Measurements from ENCODE around the gene DHRS13. TPM values are rescaled to one million over a fixed set of nuclear protein-coding genes. Genes with fewer than 3 reads are reported as not detected.

Gene DHRS13
- total RNA-seq, 1 donor from 2014 or later: 11.8 TPM

DNA sequence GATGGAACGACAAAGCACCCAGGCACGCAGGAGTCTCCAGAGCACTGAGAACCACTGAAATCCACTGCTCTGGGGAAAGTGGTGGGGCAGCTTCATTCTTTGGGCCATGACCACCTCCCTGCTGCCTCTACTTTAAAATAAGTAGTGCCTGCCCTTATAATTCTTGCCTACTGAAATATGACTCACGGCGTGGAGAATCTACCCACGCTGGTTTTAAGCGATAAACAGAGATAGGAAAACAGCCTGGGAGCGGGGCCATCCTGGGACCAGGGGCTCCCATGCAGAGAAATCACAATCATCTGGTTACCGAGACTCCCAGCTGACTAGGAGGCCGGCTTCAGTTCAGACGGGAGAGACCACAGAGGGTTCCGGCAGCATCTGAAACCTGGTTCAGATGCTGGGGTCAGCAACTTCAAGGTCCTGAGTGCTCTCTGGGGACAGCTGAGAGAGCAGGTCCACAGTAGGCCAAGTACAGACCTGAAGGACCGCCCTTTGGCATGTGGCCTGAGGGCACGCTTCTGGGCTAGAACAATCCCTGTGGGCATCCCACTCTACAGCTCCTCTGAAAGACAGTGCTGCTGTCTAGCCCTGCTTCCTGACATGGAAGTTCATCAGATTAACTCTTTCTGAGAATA lies 8.6 kb upstream of the DHRS13 start:
- no peaks in the 10 kb centered on the region for H3K9me3 ChIP-seq
- no peak overlapping the region for H3K27ac ChIP-seq
- no peak overlapping the region for H3K4me3 ChIP-seq
- no peak for TF ChIP-seq POLR2AphosphoS5 (IDR thresholded peaks at IDR 0.05; ENCODE audit: insufficient read depth in 1 of 2, low read depth in 1 of 2)
- TF ChIP-seq POLR2A (IDR thresholded peaks at IDR 0.05): no peak
- TF ChIP-seq, protein P1, sequence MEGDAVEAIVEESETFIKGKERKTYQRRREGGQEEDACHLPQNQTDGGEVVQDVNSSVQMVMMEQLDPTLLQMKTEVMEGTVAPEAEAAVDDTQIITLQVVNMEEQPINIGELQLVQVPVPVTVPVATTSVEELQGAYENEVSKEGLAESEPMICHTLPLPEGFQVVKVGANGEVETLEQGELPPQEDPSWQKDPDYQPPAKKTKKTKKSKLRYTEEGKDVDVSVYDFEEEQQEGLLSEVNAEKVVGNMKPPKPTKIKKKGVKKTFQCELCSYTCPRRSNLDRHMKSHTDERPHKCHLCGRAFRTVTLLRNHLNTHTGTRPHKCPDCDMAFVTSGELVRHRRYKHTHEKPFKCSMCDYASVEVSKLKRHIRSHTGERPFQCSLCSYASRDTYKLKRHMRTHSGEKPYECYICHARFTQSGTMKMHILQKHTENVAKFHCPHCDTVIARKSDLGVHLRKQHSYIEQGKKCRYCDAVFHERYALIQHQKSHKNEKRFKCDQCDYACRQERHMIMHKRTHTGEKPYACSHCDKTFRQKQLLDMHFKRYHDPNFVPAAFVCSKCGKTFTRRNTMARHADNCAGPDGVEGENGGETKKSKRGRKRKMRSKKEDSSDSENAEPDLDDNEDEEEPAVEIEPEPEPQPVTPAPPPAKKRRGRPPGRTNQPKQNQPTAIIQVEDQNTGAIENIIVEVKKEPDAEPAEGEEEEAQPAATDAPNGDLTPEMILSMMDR (IDR thresholded peaks at IDR 0.05): no peak
- DNase-seq (ENCODE audit: extremely low spot score in 2 of 2): no peak
- peaks cover 0 to 74% of the 10 kb centered on the region in 2 donors for H3K36me3 ChIP-seq
- H3K27me3 ChIP-seq: no peaks in the 10 kb centered on the region
- intact Hi-C loops (cut with DNase I): no loop called here
- peaks cover 32% of the 10 kb centered on the region for H3K4me1 ChIP-seq

DNA sequence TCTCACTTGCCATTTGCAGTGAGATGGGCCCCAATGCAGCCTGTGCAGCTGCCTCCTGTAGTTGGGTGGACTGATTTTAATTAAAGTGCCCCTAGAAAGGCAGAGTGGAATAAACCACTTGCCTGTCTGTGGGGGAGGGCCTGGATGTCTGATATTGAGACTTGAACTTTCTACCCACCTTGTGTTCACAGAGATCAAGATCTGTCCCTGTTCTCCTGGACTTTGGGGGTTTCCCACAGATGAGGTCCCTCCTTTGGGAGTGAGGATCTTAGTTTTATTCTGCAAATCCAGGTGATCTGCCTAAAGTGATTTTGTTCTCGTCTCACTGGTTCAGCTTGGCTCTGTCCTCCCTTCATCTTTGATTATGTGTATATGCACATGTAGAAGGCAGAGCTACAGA lies 7.7 kb upstream of the DHRS13 start:
- H3K4me3 ChIP-seq: no peak overlapping the region
- intact Hi-C loops (cut with DNase I): no loop called here
- H3K9me3 ChIP-seq: no peaks in the 10 kb centered on the region
- H3K36me3 ChIP-seq: peaks cover 0 to 75% of the 10 kb centered on the region in 2 donors
- TF ChIP-seq POLR2A (IDR thresholded peaks at IDR 0.05) (no peak), POLR2AphosphoS5 (IDR thresholded peaks at IDR 0.05; ENCODE audit: insufficient read depth in 1 of 2, low read depth in 1 of 2) (no peak)
- TF ChIP-seq, protein P1 (IDR thresholded peaks at IDR 0.05): no peak
- no peak overlapping the region for H3K27ac ChIP-seq
- no peak for DNase-seq (ENCODE audit: extremely low spot score in 2 of 2)
- peaks cover 37% of the 10 kb centered on the region for H3K4me1 ChIP-seq
- no peaks in the 10 kb centered on the region for H3K27me3 ChIP-seq

DNA sequence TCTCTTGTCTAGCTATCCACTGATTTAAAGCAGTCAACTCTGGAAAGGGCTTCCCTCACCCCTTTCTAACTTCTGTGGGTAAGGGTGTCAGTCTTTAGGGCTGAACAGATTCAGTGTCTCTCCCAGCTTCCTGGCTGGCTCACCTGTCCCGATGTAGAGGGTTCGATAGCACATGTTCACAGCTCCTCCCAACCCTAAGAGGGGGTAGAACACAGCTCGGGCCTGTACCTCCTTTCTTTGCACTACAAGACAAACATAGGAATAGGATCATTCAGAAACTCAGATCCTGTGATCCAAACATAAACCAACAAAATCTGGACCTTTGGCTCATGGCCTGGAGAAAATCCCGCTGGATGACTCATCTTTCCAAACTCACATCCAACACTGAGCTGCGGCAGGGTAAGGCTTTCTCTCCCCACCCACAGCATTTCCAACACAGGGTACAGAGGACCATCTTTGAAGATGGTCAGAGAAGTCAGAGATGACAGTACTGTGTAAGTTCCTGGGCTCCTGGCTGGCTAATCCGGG lies 5.8 kb upstream of the DHRS13 start:
- Histone ChIP-seq H3K4me1 (peaks cover 39% of the 10 kb centered on the region), H3K9me3 (no peaks in the 10 kb centered on the region), H3K36me3 (peaks cover 0 to 61% of the 10 kb centered on the region in 2 donors), H3K27me3 (no peaks in the 10 kb centered on the region), H3K27ac (peak overlapping the region; percentile 84), H3K4me3 (no peak overlapping the region)
- DNase-seq (ENCODE audit: extremely low spot score in 2 of 2): no peak
- intact Hi-C loops (cut with DNase I): no loop called here
- TF ChIP-seq, protein P1 (IDR thresholded peaks at IDR 0.05): no peak
- peak in 1 of 2 donors; percentile 48 for TF ChIP-seq POLR2AphosphoS5 (IDR thresholded peaks at IDR 0.05; ENCODE audit: insufficient read depth in 1 of 2, low read depth in 1 of 2)
- no peak for TF ChIP-seq POLR2A (IDR thresholded peaks at IDR 0.05)

DNA sequence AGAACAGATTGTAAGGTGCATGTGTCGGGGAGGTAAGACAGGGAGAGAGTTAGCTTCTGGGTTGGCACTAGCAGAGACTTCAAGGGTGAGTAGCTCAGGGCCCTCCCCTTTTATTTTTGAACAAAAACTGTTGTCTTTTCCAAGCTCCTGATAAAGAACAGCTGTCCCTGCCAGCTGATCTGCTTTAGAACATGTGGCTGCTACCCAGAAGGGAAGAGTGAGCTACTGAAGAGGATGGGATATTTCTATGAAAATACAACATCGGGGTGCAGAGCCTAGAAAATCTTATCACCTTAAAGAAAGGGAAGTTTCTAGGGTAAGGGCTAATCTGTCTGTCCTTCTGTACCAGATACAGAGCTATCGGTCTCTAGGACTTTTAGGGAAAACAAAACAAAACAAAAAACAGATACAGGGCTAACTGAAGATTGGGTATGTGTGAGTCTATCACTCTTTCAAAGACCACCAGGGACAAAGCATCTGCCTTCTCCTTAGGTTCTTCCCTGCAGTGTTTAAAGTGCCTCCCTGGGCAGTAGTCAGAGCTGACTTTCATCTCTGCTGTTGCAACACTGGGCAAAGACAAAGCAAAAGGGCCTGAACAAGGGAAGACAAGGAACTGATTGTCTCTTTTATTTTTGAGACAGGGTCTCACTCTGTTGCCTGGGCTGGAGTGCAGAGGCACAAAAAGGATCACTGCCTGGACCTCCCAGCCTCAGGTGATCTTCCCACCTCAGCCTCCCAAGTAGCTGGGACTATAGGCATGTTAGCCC lies 5.0 kb upstream of the DHRS13 start:
- H3K27ac ChIP-seq: peak overlapping the region; percentile 84
- H3K4me3 ChIP-seq: no peak overlapping the region
- peaks cover 0 to 53% of the 10 kb centered on the region in 2 donors for H3K36me3 ChIP-seq
- H3K4me1 ChIP-seq: peaks cover 47% of the 10 kb centered on the region
- intact Hi-C loops (cut with DNase I): no loop called here
- no peaks in the 10 kb centered on the region for H3K9me3 ChIP-seq
- no peak for DNase-seq (ENCODE audit: extremely low spot score in 2 of 2)
- TF ChIP-seq POLR2A (IDR thresholded peaks at IDR 0.05): no peak
- TF ChIP-seq, protein P1 (IDR thresholded peaks at IDR 0.05): no peak
- no peak for TF ChIP-seq POLR2AphosphoS5 (IDR thresholded peaks at IDR 0.05; ENCODE audit: insufficient read depth in 1 of 2, low read depth in 1 of 2)
- no peaks in the 10 kb centered on the region for H3K27me3 ChIP-seq

Data from vagina (tissue), 2 donors.